Middle frontal gyrus (tissue), 1 donor: ENCODE measurements around the gene ACYP2.
"Not testable (repeated sequence)": the region's sequence is repeated elsewhere in the genome, so short reads cannot be mapped to it uniquely, and the experiment has no call there.

Experiments
- DNase-seq: peaks from one replicate; pipeline ENCODE4 v3.0.0-alpha.2; 2015; ENCODE audit warnings: low spot score; ENCODE audit errors: extremely low spot score

The ACYP2 gene

GRCh38 chr2:54115284-54116137, at the start of gene ACYP2:
Gene ACYP2 (plus strand): TSS chr2:54115615.
- peak; percentile 94 for DNase-seq

- DNase-seq: no peak
These were observed 49.5 kb upstream of the ACYP2 start for GRCh38 chr2:54065891-54066290.

- no peak for DNase-seq
These were observed 47.5 kb upstream of the ACYP2 start for GRCh38 chr2:54067851-54068375.

- not testable (repeated sequence) for DNase-seq
These were observed 42.9 kb upstream of the ACYP2 start for GRCh38 chr2:54072483-54072882.

GRCh38 chr2:54073796-54074195, 41.6 kb upstream of the ACYP2 start:
- no peak for DNase-seq

- no peak for DNase-seq
These were observed 40.6 kb upstream of the ACYP2 start for GRCh38 chr2:54074606-54075341.

- no peak for DNase-seq
These were observed 38.8 kb upstream of the ACYP2 start for GRCh38 chr2:54076586-54076985.

- DNase-seq: no peak
These were observed 38.1 kb upstream of the ACYP2 start for GRCh38 chr2:54077088-54077900.

- DNase-seq: no peak
These were observed 36.1 kb upstream of the ACYP2 start for GRCh38 chr2:54079331-54079730.

GRCh38 chr2:54081574-54081973, 33.8 kb upstream of the ACYP2 start:
- no peak for DNase-seq

- DNase-seq: no peak
These were observed 32.4 kb upstream of the ACYP2 start for GRCh38 chr2:54083021-54083420.

- no peak for DNase-seq
These were observed 32.0 kb upstream of the ACYP2 start for GRCh38 chr2:54083445-54083844.

- no peak for DNase-seq
These were observed 30.8 kb upstream of the ACYP2 start for GRCh38 chr2:54084600-54084999.

- DNase-seq: no peak
These were observed 30.3 kb upstream of the ACYP2 start for GRCh38 chr2:54085069-54085468.

- DNase-seq: no peak
These were observed 29.3 kb upstream of the ACYP2 start for GRCh38 chr2:54086157-54086556.

GRCh38 chr2:54088191-54088634, 27.2 kb upstream of the ACYP2 start:
- DNase-seq: no peak

- no peak for DNase-seq
These were observed 26.7 kb upstream of the ACYP2 start for GRCh38 chr2:54088719-54089118.

GRCh38 chr2:54090521-54091117, 24.8 kb upstream of the ACYP2 start:
- DNase-seq: no peak

GRCh38 chr2:54092940-54093339, 22.5 kb upstream of the ACYP2 start:
- no peak for DNase-seq

- DNase-seq: not testable (repeated sequence)
These were observed 20.0 kb upstream of the ACYP2 start for GRCh38 chr2:54095406-54095805.

GRCh38 chr2:54096141-54096540, 19.3 kb upstream of the ACYP2 start:
- not testable (repeated sequence) for DNase-seq
